Astrocyte of the spinal cord (primary cell): ENCODE results near the gene SHISAL1.

Experiments
- DNase-seq: peaks from one replicate; pipeline ENCODE4 v3.0.0; 2011; ENCODE audit warnings: low read depth, low spot score
- H3K4me3 ChIP-seq: 2 replicates; pipeline ENCODE4 v1.5.1; 2011; ENCODE audit warnings: low read depth, mild to moderate bottlenecking, low read length, moderate library complexity
- CTCF ChIP-seq: IDR thresholded peaks from 2 replicates; pipeline ENCODE4 v1.5.1; 2012; ENCODE audit warnings: low read depth, mild to moderate bottlenecking, low read length, inconsistent platforms
- in situ Hi-C: cut with HindIII; loops from 2 replicates; pipeline ENCODE4 v1.10.0; 2017; ENCODE audit warnings: low sequenced_read_pairs

Gene SHISAL1

GRCh38 chr22:44266796-44267760, 45.7 kb downstream of the SHISAL1 start:
- no peak for DNase-seq
- no peak for TF ChIP-seq CTCF
- H3K4me3 ChIP-seq = no peak overlapping the region
- in situ Hi-C loops = no loop called here

GRCh38 chr22:44263547-44263946, 49.2 kb downstream of the SHISAL1 start:
- in situ Hi-C loops = no loop called here
- H3K4me3 ChIP-seq = no peak overlapping the region
- no peak for TF ChIP-seq CTCF
- no peak for DNase-seq

- DNase-seq = no peak
- in situ Hi-C loops = no loop called here
- no peak overlapping the region for H3K4me3 ChIP-seq
- TF ChIP-seq CTCF = no peak
These were observed 50.7 kb downstream of the SHISAL1 start for GRCh38 chr22:44261861-44262595.

GRCh38 chr22:44261164-44261860, 51.4 kb downstream of the SHISAL1 start:
- DNase-seq = no peak
- in situ Hi-C loops = no loop called here
- no peak for TF ChIP-seq CTCF
- no peak overlapping the region for H3K4me3 ChIP-seq

- no peak for TF ChIP-seq CTCF
- in situ Hi-C loops = no loop called here
- no peak overlapping the region for H3K4me3 ChIP-seq
- no peak for DNase-seq
These were observed 52.3 kb downstream of the SHISAL1 start for GRCh38 chr22:44260216-44261035.
